HG03064 (cell line): ENCODE results near the gene C2CD2L.
A peak's percentile ranks its signal among the peaks of the same experiment; 100 is the strongest.
"Not testable (repeated sequence)": the region's sequence is repeated elsewhere in the genome, so short reads cannot be mapped to it uniquely, and the experiment has no call there.

Experiments
- ATAC-seq: cut with Tn5 transposase; IDR thresholded peaks from one replicate; pipeline ENCODE4 v1.9.1; 2021; ENCODE audit warnings: low read depth; ENCODE audit not compliant: unreplicated experiment

The C2CD2L gene

GRCh38 chr11:119112314-119113020, 5.3 kb downstream of the C2CD2L start:
- no peak for ATAC-seq

- no peak for ATAC-seq
Observed at GRCh38 chr11:119113716-119114115, 6.6 kb downstream of the C2CD2L start.

GRCh38 chr11:119114351-119114750, 7.2 kb downstream of the C2CD2L start:
- no peak for ATAC-seq

GRCh38 chr11:119115484-119116234, 8.5 kb downstream of the C2CD2L start:
- no peak for ATAC-seq

GRCh38 chr11:119116235-119116594, 9.1 kb downstream of the C2CD2L start:
- no peak for ATAC-seq

- no peak for ATAC-seq
Observed at GRCh38 chr11:119116601-119117000, 9.5 kb downstream of the C2CD2L start.

GRCh38 chr11:119117004-119117706, 10.0 kb downstream of the C2CD2L start:
- ATAC-seq: no peak

GRCh38 chr11:119118227-119118626, 11.1 kb downstream of the C2CD2L start:
- no peak for ATAC-seq

- ATAC-seq: no peak
Observed at GRCh38 chr11:119118946-119119345, 11.8 kb downstream of the C2CD2L start.

- ATAC-seq: no peak
Observed at GRCh38 chr11:119120639-119121007, 13.5 kb downstream of the C2CD2L start.

- ATAC-seq: peak; percentile 97
Observed at GRCh38 chr11:119121008-119121810, 14.1 kb downstream of the C2CD2L start, which contains the start of gene HINFP. HINFP (plus strand) TSS chr11:119121580; CDS start chr11:119126945, 5,365 bp downstream.

GRCh38 chr11:119121811-119122124, 14.6 kb downstream of the C2CD2L start:
- ATAC-seq: peak; percentile 13

GRCh38 chr11:119125821-119126220, 18.7 kb downstream of the C2CD2L start:
- ATAC-seq: no peak

- ATAC-seq: no peak
Observed at GRCh38 chr11:119126675-119127268, 19.6 kb downstream of the C2CD2L start.

GRCh38 chr11:119130662-119131061, 23.5 kb downstream of the C2CD2L start:
- ATAC-seq: no peak

- no peak for ATAC-seq
Observed at GRCh38 chr11:119134389-119134978, 27.3 kb downstream of the C2CD2L start.

GRCh38 chr11:119139276-119139675, 32.1 kb downstream of the C2CD2L start:
- ATAC-seq: not testable (repeated sequence)

- ATAC-seq: no peak
Observed at GRCh38 chr11:119144825-119145486, 37.8 kb downstream of the C2CD2L start.

GRCh38 chr11:119145551-119145950, 38.4 kb downstream of the C2CD2L start:
- ATAC-seq: no peak
